Skin epidermis (tissue), 12 donors: ENCODE results near the gene TBXAS1.
"Not testable (repeated sequence)": the region's sequence is repeated elsewhere in the genome, so short reads cannot be mapped to it uniquely, and the experiment has no call there.

Source experiments
- H3K27ac ChIP-seq, 21 experiments: fragments of 200-600 bp; sonication (generic) in 11 of 21; one replicate each; pipeline ENCODE4 v1.5.0; 2020; ENCODE audit warnings: mild to moderate bottlenecking in 3 of 21, inconsistent platforms in 2 of 21, moderate library complexity in 2 of 21
- H3K4me3 ChIP-seq, 7 experiments: fragments of 200-600 bp; sonication (generic) in 2 of 7; one replicate each; pipeline ENCODE4 v1.5.0; 2020; ENCODE audit warnings: inconsistent platforms in 2 of 7, mild to moderate bottlenecking in 2 of 7, moderate library complexity in 1 of 7

Gene TBXAS1

GRCh38 chr7:139906879-139907278 is 77.8 kb downstream of the TBXAS1 start:
- Histone ChIP-seq H3K27ac (no peak overlapping the region), H3K4me3 (no peak overlapping the region)

DNA sequence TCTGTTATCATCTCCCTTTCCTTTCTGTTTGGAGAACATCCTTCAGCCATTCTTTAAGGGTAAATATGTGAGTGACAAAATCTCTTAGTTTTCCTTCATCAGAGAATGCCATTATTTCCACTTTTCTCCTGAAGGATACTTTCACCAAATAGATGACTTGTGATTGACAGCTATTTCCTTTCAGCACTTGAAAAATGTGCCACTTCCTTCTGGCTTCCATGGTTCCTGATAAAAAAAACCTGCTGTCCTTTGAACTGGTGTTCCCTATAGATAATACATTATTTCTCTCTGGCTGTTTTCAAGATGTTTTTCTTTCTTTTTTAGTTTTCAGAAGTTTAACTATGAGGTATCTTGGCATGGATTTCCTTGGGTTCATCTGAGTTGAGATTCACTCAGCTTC is 79.7 kb downstream of the TBXAS1 start:
- Histone ChIP-seq H3K4me3 (no peak overlapping the region), H3K27ac (no peak overlapping the region)

DNA sequence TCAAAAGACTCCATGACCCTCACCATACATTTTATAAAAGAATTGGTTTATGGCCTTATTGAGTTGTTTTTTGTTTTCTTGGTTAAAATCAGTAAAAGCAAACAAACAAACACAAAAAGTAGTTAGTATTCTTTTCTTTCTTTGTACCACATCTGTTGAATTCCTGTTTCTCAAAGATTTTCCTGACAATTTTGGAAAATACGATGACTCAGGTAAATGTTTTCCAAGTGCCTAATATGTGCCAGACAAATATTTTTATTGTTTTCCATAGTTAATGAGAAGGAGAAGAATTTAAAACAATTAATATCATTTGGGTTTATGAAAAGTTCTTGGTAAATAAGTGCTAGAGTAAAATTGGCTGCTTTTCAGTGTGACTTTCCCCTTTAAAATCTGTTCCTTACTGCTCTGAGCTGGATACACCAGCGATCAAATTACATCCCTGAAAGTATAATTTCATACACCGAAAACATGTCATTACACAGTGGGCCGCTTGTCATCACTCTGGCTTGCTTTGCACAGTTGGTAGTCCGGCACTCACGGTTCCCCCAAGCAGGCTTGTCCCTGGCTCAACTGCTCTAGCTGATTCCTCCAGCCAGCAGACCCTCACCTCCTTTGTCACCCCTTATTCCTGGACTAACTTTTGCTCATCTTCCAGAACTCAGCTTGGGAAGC is 80.5 kb downstream of the TBXAS1 start:
- Histone ChIP-seq H3K27ac (no peak overlapping the region), H3K4me3 (no peak overlapping the region)

- Histone ChIP-seq H3K27ac (no peak overlapping the region), H3K4me3 (no peak overlapping the region)
These were observed 84.2 kb downstream of the TBXAS1 start for GRCh38 chr7:139913021-139913844.

DNA sequence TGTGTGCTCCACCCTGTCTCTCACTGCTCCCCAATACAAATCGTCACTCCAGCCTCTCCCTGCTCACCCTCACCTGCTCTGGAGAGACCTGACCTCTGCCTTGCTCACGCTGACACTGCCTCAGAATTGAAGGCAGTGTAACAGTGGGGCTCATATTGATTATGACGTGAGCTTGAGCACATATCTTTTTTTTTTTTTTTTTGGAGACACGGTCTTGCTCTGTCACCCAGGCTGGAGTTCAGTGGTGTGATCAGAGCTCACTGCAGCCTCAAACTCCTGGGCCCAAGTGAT is 84.7 kb downstream of the TBXAS1 start:
- Histone ChIP-seq H3K4me3 (no peak overlapping the region), H3K27ac (no peak overlapping the region)

DNA sequence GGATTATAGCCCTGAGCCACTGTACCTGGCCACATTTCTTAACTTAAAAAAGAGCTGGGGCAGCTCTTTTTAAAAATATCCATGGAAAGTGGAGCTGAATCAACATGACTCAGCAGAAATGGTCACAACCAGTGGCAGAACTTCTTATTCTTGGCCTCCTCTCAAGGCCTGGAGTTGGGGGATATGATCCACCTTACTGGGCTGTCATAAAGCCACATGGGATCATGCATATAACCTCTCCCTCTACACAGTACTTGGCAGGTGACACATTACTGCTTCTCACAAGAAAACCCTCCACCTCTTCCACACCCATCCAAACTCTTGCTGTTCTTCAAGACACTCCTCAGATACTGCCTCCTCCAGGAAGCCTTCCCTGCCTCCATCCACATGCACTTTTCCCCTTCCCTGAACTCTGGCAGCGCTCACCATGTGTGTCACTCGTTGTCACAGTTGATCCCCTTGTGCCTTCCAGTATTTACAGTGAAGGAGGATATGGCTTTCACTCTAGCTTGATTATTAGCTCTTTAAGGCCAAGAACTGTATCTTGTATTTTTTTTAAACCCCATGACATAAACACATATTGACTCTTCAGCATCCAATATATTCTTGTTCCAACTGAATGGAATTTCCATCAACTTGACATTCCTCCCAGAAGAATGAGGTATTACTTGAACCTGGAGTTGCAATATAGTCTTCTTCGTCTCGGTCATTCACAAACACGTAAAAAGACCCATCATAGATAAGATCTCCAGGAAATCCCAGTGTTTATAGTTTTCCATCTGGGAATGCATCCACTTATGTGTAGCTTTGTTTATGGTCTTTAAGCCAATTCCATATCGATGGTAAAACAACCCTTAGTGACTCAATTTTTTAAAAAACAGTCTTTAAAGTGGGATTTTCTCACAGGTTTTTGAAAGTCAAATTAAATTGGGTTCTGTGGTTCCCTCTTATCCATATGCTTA is 85.5 kb downstream of the TBXAS1 start:
- no peak overlapping the region for H3K4me3 ChIP-seq
- no peak overlapping the region for H3K27ac ChIP-seq

DNA sequence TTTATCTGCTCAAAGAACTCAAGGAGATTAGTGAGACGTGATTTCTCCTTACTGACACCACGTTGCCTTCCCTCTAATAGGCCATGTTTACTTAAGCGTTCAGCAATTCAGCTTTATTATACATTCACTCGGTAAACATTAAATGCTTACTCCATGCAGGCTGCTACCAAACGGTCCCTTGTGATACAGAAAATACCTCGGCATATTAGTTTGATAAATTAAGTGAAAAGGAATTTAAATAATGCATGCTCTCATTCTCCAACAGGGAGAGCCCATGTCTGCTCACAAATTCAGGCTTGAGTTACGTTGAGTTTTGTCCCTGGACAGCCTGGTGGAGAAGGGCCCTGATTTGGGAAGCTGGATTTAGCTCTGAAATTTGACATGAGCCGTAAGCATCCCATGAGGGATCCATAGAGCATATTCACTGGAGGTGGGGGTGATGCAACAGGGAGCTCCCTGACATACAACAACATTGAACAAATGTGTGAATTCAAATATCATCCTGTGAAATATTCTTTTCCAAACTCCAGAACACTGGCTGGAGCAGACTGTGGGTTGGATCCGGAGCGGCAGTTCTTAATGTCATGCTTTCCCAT is 86.3 kb downstream of the TBXAS1 start:
- Histone ChIP-seq H3K27ac (no peak overlapping the region), H3K4me3 (no peak overlapping the region)

GRCh38 chr7:139915864-139916716 is 87.0 kb downstream of the TBXAS1 start:
- H3K27ac ChIP-seq, result peak overlapping the region in 7 of 21 experiments; percentile 12 to 62 (median 35)
- H3K4me3 ChIP-seq, result no peak overlapping the region

- no peak overlapping the region for H3K4me3 ChIP-seq
- peak overlapping the region in 6 of 21 experiments; percentile 10 to 51 (median 25) for H3K27ac ChIP-seq
These were observed 87.8 kb downstream of the TBXAS1 start for GRCh38 chr7:139916717-139917395.

DNA sequence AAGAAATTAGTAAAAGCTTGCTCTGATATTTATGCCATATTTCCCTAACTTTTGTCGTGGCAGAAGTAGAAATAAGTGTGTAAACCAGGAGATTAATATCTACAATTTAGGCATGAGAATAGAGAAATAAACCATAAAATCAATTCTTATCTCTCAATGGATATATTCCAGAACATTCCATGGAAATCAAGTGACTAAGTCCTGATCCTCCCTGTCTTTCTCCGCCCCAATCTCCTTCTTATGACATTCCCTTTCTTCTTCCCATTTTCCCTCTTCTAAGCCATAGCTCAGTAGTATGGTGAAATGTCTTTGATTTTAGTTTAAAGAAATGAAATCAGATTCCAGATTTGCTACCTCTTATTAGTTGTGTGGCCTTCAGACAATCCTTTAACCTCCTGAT is 88.8 kb downstream of the TBXAS1 start:
- Histone ChIP-seq H3K27ac (no peak overlapping the region), H3K4me3 (no peak overlapping the region)

- Histone ChIP-seq H3K27ac (no peak overlapping the region), H3K4me3 (no peak overlapping the region)
These were observed 89.4 kb downstream of the TBXAS1 start for GRCh38 chr7:139918480-139918879.

GRCh38 chr7:139923090-139923489 is 94.0 kb downstream of the TBXAS1 start:
- Histone ChIP-seq H3K4me3 (no peak overlapping the region), H3K27ac (no peak overlapping the region)

GRCh38 chr7:139924461-139924860 is 95.4 kb downstream of the TBXAS1 start:
- no peak overlapping the region for H3K4me3 ChIP-seq

GRCh38 chr7:139929221-139929620 is 100.2 kb downstream of the TBXAS1 start:
- H3K27ac ChIP-seq, H3K4me3 ChIP-seq: not testable (repeated sequence)

More at GRCh38 chr7:139924461-139924860, 95.4 kb downstream of the TBXAS1 start:
- H3K27ac ChIP-seq, result no peak overlapping the region

DNA sequence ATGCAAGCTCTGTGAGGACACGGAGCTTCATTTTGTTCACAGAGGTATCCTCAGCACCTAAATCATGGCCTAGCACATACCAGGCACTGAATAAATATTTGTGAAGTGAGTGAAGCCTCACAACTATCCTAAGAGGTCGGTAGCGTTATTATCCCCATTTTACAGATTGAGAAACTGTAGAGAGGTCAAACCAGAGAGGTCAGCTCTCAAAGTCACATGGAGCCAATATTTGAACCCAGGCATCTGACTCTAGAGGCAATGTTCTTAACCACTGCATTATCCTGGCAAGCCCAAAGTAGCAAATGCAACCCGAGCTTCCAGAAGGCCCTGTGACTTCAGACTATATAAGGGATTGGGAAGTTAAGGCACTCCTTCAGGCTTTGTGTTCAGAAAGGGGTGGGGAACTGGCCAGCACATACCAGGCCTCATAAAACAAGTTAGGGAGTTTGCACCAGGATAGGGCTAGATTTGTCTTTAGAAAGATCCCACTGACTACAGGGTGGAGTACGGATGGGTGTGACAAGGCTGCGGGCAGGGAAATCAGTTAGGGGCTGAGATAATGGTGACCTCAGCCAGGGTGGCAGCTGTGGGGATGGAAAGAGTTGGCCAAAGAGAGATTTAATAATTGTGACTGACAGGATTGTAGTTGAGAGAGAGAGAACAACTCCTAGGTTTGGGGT is 101.4 kb downstream of the TBXAS1 start:
- Histone ChIP-seq H3K4me3 (no peak overlapping the region), H3K27ac (no peak overlapping the region)

DNA sequence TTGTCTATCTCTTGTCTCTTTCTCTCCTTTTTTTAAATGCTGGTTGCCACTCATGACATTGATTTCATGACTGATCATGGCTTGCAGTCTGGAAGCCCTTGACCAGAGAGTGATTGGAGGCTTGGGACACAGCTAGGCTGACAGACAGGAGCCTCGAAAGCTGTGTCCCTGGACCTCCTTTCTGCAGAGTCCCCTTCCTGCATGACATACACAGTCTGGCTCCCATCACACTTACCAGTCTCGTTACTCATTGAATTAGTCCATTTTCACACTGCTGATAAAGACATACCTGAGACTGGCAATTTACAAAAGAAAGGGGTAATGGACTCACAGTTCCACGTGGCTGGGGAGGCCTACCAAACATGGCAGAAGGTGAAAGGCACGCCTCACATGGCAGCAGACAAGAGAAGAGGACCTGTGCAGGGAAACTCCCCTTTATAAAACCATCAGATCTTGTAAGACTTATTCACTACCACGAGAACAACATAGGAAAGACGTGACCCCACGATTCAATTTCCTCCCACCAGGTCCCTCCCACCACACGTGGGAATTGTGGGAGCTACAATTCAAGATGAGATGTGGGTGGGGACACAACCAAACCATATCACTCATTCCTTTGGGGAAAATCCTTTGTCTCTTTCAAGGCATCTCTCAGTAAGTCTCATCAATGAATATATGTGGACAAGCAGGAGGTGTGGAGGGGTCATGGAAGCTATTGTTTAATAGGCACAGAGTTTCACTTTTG is 102.3 kb downstream of the TBXAS1 start:
- Histone ChIP-seq H3K4me3 (no peak overlapping the region), H3K27ac (no peak overlapping the region)

DNA sequence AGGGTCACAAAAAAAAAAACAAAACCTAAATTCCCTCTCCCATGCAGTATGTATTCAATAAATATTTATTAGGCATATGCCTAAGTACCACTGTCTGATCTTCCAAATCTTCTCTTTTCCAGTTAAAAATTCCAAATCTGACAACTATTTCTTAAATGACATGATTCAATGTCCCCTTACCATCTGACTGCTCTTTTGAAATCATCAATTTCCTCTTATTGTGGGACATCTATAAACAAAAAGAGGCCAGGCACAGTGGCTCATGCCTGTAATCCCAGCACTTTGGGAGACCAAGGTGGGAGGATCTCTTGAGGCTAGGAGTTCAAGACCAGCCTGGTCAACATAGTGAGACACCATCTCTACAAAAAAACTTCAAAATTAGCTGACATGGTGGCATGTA is 103.5 kb downstream of the TBXAS1 start:
- Histone ChIP-seq H3K27ac (no peak overlapping the region), H3K4me3 (no peak overlapping the region)
